Thyroid gland (tissue), 4 donors: ENCODE data around the gene MAT2B.

Experiments
- POLR2A ChIP-seq, 2 donors: fragments of 450-650 bp; IDR thresholded peaks; one replicate each; pipeline ENCODE4 v1.6.1; 2017; ENCODE audit warnings: antibody characterized with exemption in 2 of 2, mild to moderate bottlenecking in 2 of 2, moderate library complexity in 1 of 2
- TF ChIP-seq, protein P1 (sequence below), 6 experiments: fragments of 200-600 bp in 3 of 6; fragments of 450-650 bp in 3 of 6; sonication (generic) in 3 of 6; IDR thresholded peaks; one replicate each; pipeline ENCODE4 v1.5.1; 2016 to 2019; ENCODE audit warnings: antibody characterized with exemption in 6 of 6, mild to moderate bottlenecking in 2 of 6, inconsistent platforms in 1 of 6, moderate library complexity in 1 of 6

- TF ChIP-seq, protein P1, sequence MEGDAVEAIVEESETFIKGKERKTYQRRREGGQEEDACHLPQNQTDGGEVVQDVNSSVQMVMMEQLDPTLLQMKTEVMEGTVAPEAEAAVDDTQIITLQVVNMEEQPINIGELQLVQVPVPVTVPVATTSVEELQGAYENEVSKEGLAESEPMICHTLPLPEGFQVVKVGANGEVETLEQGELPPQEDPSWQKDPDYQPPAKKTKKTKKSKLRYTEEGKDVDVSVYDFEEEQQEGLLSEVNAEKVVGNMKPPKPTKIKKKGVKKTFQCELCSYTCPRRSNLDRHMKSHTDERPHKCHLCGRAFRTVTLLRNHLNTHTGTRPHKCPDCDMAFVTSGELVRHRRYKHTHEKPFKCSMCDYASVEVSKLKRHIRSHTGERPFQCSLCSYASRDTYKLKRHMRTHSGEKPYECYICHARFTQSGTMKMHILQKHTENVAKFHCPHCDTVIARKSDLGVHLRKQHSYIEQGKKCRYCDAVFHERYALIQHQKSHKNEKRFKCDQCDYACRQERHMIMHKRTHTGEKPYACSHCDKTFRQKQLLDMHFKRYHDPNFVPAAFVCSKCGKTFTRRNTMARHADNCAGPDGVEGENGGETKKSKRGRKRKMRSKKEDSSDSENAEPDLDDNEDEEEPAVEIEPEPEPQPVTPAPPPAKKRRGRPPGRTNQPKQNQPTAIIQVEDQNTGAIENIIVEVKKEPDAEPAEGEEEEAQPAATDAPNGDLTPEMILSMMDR (IDR thresholded peaks at IDR 0.05) = no peak
- TF ChIP-seq POLR2A (IDR thresholded peaks at IDR 0.05) = no peak
Observed at GRCh38 chr5:163505049-163505367, 411 bp upstream of the MAT2B start.
